ENCODE results near the gene WNT1.

WNT1 gene

DNA sequence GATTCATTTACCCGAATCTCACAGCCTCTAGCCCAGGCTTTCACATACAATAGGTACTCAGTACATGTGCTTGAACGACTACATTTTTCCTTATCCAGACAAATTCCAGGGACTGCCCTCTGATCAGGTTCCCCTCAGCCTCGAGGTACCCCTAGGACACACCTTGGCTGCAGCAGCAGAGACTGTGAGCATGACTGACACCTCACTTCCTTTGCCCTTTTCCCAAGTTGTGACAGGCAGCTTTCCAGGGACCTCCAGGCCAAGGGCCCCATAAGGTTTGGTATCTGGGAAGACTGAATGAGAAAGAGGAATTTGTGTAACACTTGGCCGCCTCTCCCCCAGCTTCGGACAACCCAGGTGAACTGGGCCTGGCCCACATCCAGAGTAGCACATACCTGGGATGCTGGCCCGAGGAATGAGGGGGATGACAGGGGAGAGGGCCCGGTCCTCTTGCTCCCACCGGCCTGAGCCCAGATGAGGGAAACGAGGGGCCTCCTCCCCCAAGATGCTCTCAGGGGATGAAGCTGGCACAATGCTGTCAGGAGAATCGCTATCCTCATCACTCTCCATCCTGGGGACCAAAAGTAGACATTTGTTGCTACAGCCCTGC is 50.6 kb downstream of the WNT1 start:
- no peak for DNase-seq (ENCODE audit: low read depth)

GRCh38 chr12:49030119-49030518 is 52.0 kb downstream of the WNT1 start:
- no peak for DNase-seq (ENCODE audit: low read depth)

GRCh38 chr12:49030714-49031572 is 52.8 kb downstream of the WNT1 start:
- DNase-seq (ENCODE audit: low read depth): no peak

- DNase-seq (ENCODE audit: low read depth): no peak
These were observed 53.5 kb downstream of the WNT1 start for GRCh38 chr12:49031573-49032161.

All from stimulated activated CD8-positive, alpha-beta memory T cell treated with anti-CD3 and anti-CD28 coated beads, Interleukin-4, amount 100 ng/mL, for 24 hours (primary cell).